Non-pigmented ciliary epithelial cell (primary cell): ENCODE data around the gene PDZRN4.
"Not testable (repeated sequence)": the region's sequence is repeated elsewhere in the genome, so short reads cannot be mapped to it uniquely, and the experiment has no call there.

Source experiments
- DNase-seq: peaks from one replicate; pipeline ENCODE4 v3.0.0-alpha.2; 2010; ENCODE audit warnings: low read depth

Gene PDZRN4

GRCh38 chr12:41514021-41514777, 326.1 kb downstream of the PDZRN4 start:
- no peak for DNase-seq

- DNase-seq, result no peak
These were observed 326.8 kb downstream of the PDZRN4 start for GRCh38 chr12:41514907-41515306.

- DNase-seq, result no peak
These were observed 327.8 kb downstream of the PDZRN4 start for GRCh38 chr12:41515953-41516352.

GRCh38 chr12:41520869-41521268, 332.7 kb downstream of the PDZRN4 start:
- no peak for DNase-seq

GRCh38 chr12:41521872-41522379, 333.8 kb downstream of the PDZRN4 start:
- DNase-seq, result peak; percentile 79

GRCh38 chr12:41527062-41527461, 338.9 kb downstream of the PDZRN4 start:
- DNase-seq, result no peak

GRCh38 chr12:41527534-41528116, 339.5 kb downstream of the PDZRN4 start:
- DNase-seq, result no peak

- no peak for DNase-seq
These were observed 340.8 kb downstream of the PDZRN4 start for GRCh38 chr12:41528874-41529273.

- no peak for DNase-seq
These were observed 342.3 kb downstream of the PDZRN4 start for GRCh38 chr12:41530441-41530840.

- DNase-seq, result no peak
These were observed 343.2 kb downstream of the PDZRN4 start for GRCh38 chr12:41531147-41531829.

GRCh38 chr12:41532072-41532471, 344.0 kb downstream of the PDZRN4 start:
- DNase-seq, result no peak

- no peak for DNase-seq
These were observed 348.8 kb downstream of the PDZRN4 start for GRCh38 chr12:41536813-41537490.

GRCh38 chr12:41537522-41537921, 349.4 kb downstream of the PDZRN4 start:
- no peak for DNase-seq

- DNase-seq, result no peak
These were observed 357.6 kb downstream of the PDZRN4 start for GRCh38 chr12:41545761-41546160.

- not testable (repeated sequence) for DNase-seq
These were observed 359.0 kb downstream of the PDZRN4 start for GRCh38 chr12:41547071-41547470.

- no peak for DNase-seq
These were observed 360.8 kb downstream of the PDZRN4 start for GRCh38 chr12:41548926-41549325.

GRCh38 chr12:41552588-41552987, 364.5 kb downstream of the PDZRN4 start:
- no peak for DNase-seq

- no peak for DNase-seq
These were observed 368.1 kb downstream of the PDZRN4 start for GRCh38 chr12:41556176-41556575.

- DNase-seq, result no peak
These were observed 369.2 kb downstream of the PDZRN4 start for GRCh38 chr12:41557344-41557743.

GRCh38 chr12:41558671-41559070, 370.6 kb downstream of the PDZRN4 start:
- DNase-seq, result no peak

- no peak for DNase-seq
These were observed 374.9 kb downstream of the PDZRN4 start for GRCh38 chr12:41563051-41563450.

GRCh38 chr12:41564816-41565215, 376.7 kb downstream of the PDZRN4 start:
- DNase-seq, result no peak
